Measurements from ENCODE around the gene MTREX. TPM values are rescaled to one million over a fixed set of nuclear protein-coding genes. Genes with fewer than 3 reads are reported as not detected.

MTREX gene
- total and polyA plus RNA-seq, 2 of the 8 experiments (the other 6 are each of a cell fraction or from before 2014, with no cell fraction given) = 16.0 to 130 TPM

DNA sequence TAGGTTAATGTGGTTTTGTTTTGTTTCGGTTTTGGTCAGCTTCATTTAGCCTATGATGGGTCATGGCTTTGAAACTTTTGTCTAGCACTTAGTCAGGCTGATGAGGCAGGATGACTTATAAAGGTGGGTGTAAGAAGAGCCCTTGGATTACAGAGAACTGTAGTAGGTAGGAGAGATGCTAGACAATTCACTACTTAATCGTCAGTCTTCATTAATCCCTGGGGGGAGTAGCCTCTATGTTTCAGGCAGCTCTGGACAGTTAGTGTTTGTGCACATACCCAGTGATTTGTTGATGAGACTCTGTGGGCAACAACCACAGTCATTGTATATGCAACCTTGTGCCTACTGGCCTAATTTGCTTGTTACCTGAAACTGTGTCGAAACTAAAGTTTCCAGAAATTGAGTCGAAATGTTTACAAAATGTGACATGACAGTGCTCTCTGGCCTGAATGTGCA is 113.3 kb downstream of the MTREX start:
- no peak overlapping the region for H3K4me2 ChIP-seq (ENCODE audit: insufficient read depth in 1 of 2, low read depth in 2 of 2, low read length in 2 of 2)
- no peak overlapping the region for H3K4ac ChIP-seq (replicated peaks; ENCODE audit: insufficient read length, low read depth, low read length)
- H2BK120ac ChIP-seq (replicated peaks; ENCODE audit: low read depth, low read length) = no peak overlapping the region
- peaks cover 0 to 2% (median 0%) of the 10 kb centered on the region in 4 experiments; a peak in 1 of 7 replicates for H3K4me1 ChIP-seq (replicated peaks in 1 of 4; ENCODE audit: control insufficient read depth in 3 of 4, insufficient read depth in 4 of 4, low read length in 3 of 4)
- H3K79me2 ChIP-seq (ENCODE audit: control insufficient read depth in 1 of 2, insufficient read depth in 2 of 2, low read length in 2 of 2) = no peaks in the 10 kb centered on the region
- ChIA-PET POLR2A (ENCODE audit: partially characterized antibody) (no interaction called here), CTCF (ENCODE audit: partially characterized antibody) (interaction anchor here (1.8 kb wide), 1 partner anchor 15 kb away, joined by 5 read pairs; no protein-coding TSS in a partner anchor)
- no peak overlapping the region for H3K9ac ChIP-seq (replicated peaks in 1 of 4; ENCODE audit: extremely low read depth in 1 of 4, low read depth in 3 of 4, low read length in 3 of 4)
- DNase-seq (ENCODE audit: low read depth in 1 of 2, low spot score in 2 of 2) (no peak), FAIRE-seq (no peak)
- WGBS, 2 experiments (ENCODE audit: extremely low coverage in 1 of 2, insufficient coverage in 1 of 2, insufficient read length in 1 of 2, insufficient replicate concordance in 2 of 2, low coverage in 1 of 2, low lambda C conversion rate in 2 of 2, missing lambda C conversion rate in 1 of 2) = 85% methylated on average over 4 of the region's 4 CpGs; no CpG with 5 or more reads in 1 of the 2 experiments
- H4K8ac ChIP-seq (ENCODE audit: extremely low read depth, insufficient read depth, low read length) = no peak overlapping the region
- no peak overlapping the region for H3K23ac ChIP-seq (ENCODE audit: insufficient read length)
- no peak overlapping the region for H2BK12ac ChIP-seq (ENCODE audit: low read depth, low read length)
- H4K20me1 ChIP-seq (replicated peaks in 1 of 2; ENCODE audit: control insufficient read depth in 1 of 2, insufficient read depth in 2 of 2, low read length in 2 of 2) = peaks cover 0 to 2% of the 10 kb centered on the region in 2 experiments
- no peaks in the 10 kb centered on the region for H3K27me3 ChIP-seq (replicated peaks in 1 of 4; ENCODE audit: control insufficient read depth in 3 of 4, extremely low read depth in 1 of 4, insufficient read depth in 3 of 4, low read length in 3 of 4)
- H2BK20ac ChIP-seq (ENCODE audit: low read length) = no peak overlapping the region
- no peak overlapping the region for H4K91ac ChIP-seq (replicated peaks; ENCODE audit: insufficient read length, low read length)
- no peak overlapping the region for H2BK15ac ChIP-seq (ENCODE audit: low read length)
- peaks cover 2 to 47% (median 30%) of the 10 kb centered on the region in 4 experiments for H3K36me3 ChIP-seq (ENCODE audit: control insufficient read depth in 2 of 4, insufficient read depth in 4 of 4, low read length in 3 of 4)
- no peak overlapping the region for H2AFZ ChIP-seq (ENCODE audit: low read length)
- no peak overlapping the region for H3K4me3 ChIP-seq (ENCODE audit: extremely low read depth in 1 of 4, insufficient read depth in 2 of 4, low read depth in 3 of 4, low read length in 4 of 4)
- no peaks in the 10 kb centered on the region for H3K9me3 ChIP-seq (ENCODE audit: insufficient read depth in 2 of 2, low read depth in 1 of 2, low read length in 1 of 2)
- H3K79me1 ChIP-seq (ENCODE audit: low read depth, low read length) = no peaks in the 10 kb centered on the region; the same call in 1 of the 2 replicates
- H3K23me2 ChIP-seq (ENCODE audit: low read depth, low read length) = no peaks in the 10 kb centered on the region
- no peak overlapping the region for H3K56ac ChIP-seq (replicated peaks; ENCODE audit: insufficient read length, low read depth, low read length)
- H3K27ac ChIP-seq (ENCODE audit: low read depth, low read length) = no peak overlapping the region; the same call in 1 of the 2 replicates
- no peak overlapping the region for H2AK5ac ChIP-seq (ENCODE audit: low read depth, low read length)
- no peak overlapping the region for H3K18ac ChIP-seq (ENCODE audit: extremely low read depth, low read length)
- no peak overlapping the region for H4K5ac ChIP-seq (ENCODE audit: insufficient read length, low read depth, low read length)
- H3K14ac ChIP-seq (ENCODE audit: insufficient read length) = no peak overlapping the region
- no peak overlapping the region for H2BK5ac ChIP-seq (ENCODE audit: low read depth, low read length)
